Muscle of leg (tissue), 11 donors: ENCODE results near the gene ZSWIM5. TPM values are rescaled to one million over a fixed set of nuclear protein-coding genes. Genes with fewer than 3 reads are reported as not detected.
"Not testable (repeated sequence)": the region's sequence is repeated elsewhere in the genome, so short reads cannot be mapped to it uniquely, and the experiment has no call there.

ENCODE experiments used
- DNase-seq: peaks from one replicate; pipeline ENCODE4 v3.0.0; 2013
- H3K27ac ChIP-seq: one replicate; pipeline ENCODE4 v1.5.1; 2013; ENCODE audit warnings: mild to moderate bottlenecking, low read length, control low read depth
- H3K27me3 ChIP-seq: one replicate; pipeline ENCODE4 v1.6.1; 2013; ENCODE audit warnings: low read length; ENCODE audit not compliant: control insufficient read depth, insufficient read depth
- H3K36me3 ChIP-seq: one replicate; pipeline ENCODE4 v1.6.1; 2013; ENCODE audit warnings: low read length; ENCODE audit not compliant: control insufficient read depth, insufficient read depth
- H3K4me1 ChIP-seq: one replicate; pipeline ENCODE4 v1.6.1; 2013; ENCODE audit warnings: low read length; ENCODE audit not compliant: control insufficient read depth, insufficient read depth
- H3K4me3 ChIP-seq: one replicate; pipeline ENCODE4 v1.5.1; 2013; ENCODE audit warnings: low read length, control low read depth
- H3K9me3 ChIP-seq: replicated peaks from 2 replicates; pipeline ENCODE4 v1.6.1; 2013; ENCODE audit warnings: low read depth, low read length; ENCODE audit not compliant: control insufficient read depth
- WGBS: methylation state at CpG from one replicate; pipeline ENCODE4 v1.1.5; 2013; ENCODE audit warnings: missing lambda C conversion rate; ENCODE audit not compliant: insufficient coverage; 5-methylcytosine and 5-hydroxymethylcytosine counted together
- polyA plus RNA-seq, 8 donors: library from polyadenylated mRNA; unstranded; fragments of 120-200 nt; gene quantifications; one replicate each; pipeline versions ENCODE4 v1.2.1 to v1.2.3, GENCODE V29; 2013; ENCODE audit warnings: inconsistent platforms in 1 of 8, low replicate concordance in 1 of 8; ENCODE audit not compliant: insufficient read length in 8 of 8, insufficient read depth in 1 of 8
- total RNA-seq: library from RNA; stranded (reverse); fragments of 120-200 nt; gene quantifications from one replicate; pipeline ENCODE4 v1.2.4, GENCODE V29; 2013

The ZSWIM5 gene
- total and polyA plus RNA-seq, 9 donors, result 0.25 to 1.0 (median 0.47) TPM

- no peaks in the 10 kb centered on the region for H3K27me3 ChIP-seq
- WGBS, result 60% methylated on average over 1 of the region's 3 CpGs
- DNase-seq, result no peak
- no peaks in the 10 kb centered on the region for H3K9me3 ChIP-seq
- H3K27ac ChIP-seq, result no peak overlapping the region
- H3K4me3 ChIP-seq, result no peak overlapping the region
- H3K36me3 ChIP-seq, result peaks cover 23% of the 10 kb centered on the region
- H3K4me1 ChIP-seq, result no peaks in the 10 kb centered on the region
Observed at GRCh38 chr1:44999232-44999631, 207.2 kb downstream of the ZSWIM5 start.

- Histone ChIP-seq H3K4me1 (no peaks in the 10 kb centered on the region), H3K4me3 (no peak overlapping the region), H3K27ac (no peak overlapping the region), H3K27me3 (no peaks in the 10 kb centered on the region), H3K9me3 (no peaks in the 10 kb centered on the region), H3K36me3 (no peaks in the 10 kb centered on the region)
- DNase-seq, result no peak
- 90% methylated on average over 5 of the region's 7 CpGs for WGBS
Observed at GRCh38 chr1:44995467-44996238, 210.8 kb downstream of the ZSWIM5 start.

GRCh38 chr1:44994309-44994898 lies 212.0 kb downstream of the ZSWIM5 start:
- Histone ChIP-seq H3K36me3 (no peaks in the 10 kb centered on the region), H3K27me3 (no peaks in the 10 kb centered on the region), H3K9me3 (no peaks in the 10 kb centered on the region), H3K4me1 (no peaks in the 10 kb centered on the region), H3K4me3 (no peak overlapping the region), H3K27ac (no peak overlapping the region)
- WGBS, result 57% methylated on average over 4 of the region's 7 CpGs
- DNase-seq, result peak; percentile 74

- Histone ChIP-seq H3K4me1 (peaks cover 13% of the 10 kb centered on the region), H3K27me3 (no peaks in the 10 kb centered on the region), H3K9me3 (no peaks in the 10 kb centered on the region), H3K27ac (no peak overlapping the region), H3K36me3 (no peaks in the 10 kb centered on the region), H3K4me3 (no peak overlapping the region)
- WGBS, result 85% methylated on average over 16 of the region's 24 CpGs
- DNase-seq, result no peak
Observed at GRCh38 chr1:44988531-44989156, 217.8 kb downstream of the ZSWIM5 start.

GRCh38 chr1:44985747-44986359 lies 220.6 kb downstream of the ZSWIM5 start:
- DNase-seq, result no peak
- H3K27ac ChIP-seq, result peak overlapping the region; percentile 72
- H3K36me3 ChIP-seq, result peaks cover under 1% of the 10 kb centered on the region
- peaks cover 13% of the 10 kb centered on the region for H3K4me1 ChIP-seq
- WGBS, result 2% methylated on average over 11 of the region's 19 CpGs
- H3K9me3 ChIP-seq, result no peaks in the 10 kb centered on the region
- H3K4me3 ChIP-seq, result peak overlapping the region; percentile 98
- H3K27me3 ChIP-seq, result no peaks in the 10 kb centered on the region

- not testable (repeated sequence) for H3K4me1 ChIP-seq, H3K4me3 ChIP-seq, H3K27ac ChIP-seq, H3K9me3 ChIP-seq, H3K27me3 ChIP-seq, DNase-seq
- peaks cover 37% of the 10 kb centered on the region for H3K36me3 ChIP-seq
- 100% methylated on average over 2 of the region's 4 CpGs for WGBS
Observed at GRCh38 chr1:44977372-44977771, 229.0 kb downstream of the ZSWIM5 start.

GRCh38 chr1:44976252-44976651 lies 230.2 kb downstream of the ZSWIM5 start:
- Histone ChIP-seq H3K27me3 (no peaks in the 10 kb centered on the region), H3K4me3 (no peak overlapping the region), H3K27ac (no peak overlapping the region), H3K4me1 (no peaks in the 10 kb centered on the region), H3K9me3 (no peaks in the 10 kb centered on the region), H3K36me3 (peaks cover 37% of the 10 kb centered on the region)
- no CpG with 5 or more reads among the region's 2 CpGs for WGBS
- DNase-seq, result no peak

- H3K4me3 ChIP-seq, result no peak overlapping the region
- peaks cover 31% of the 10 kb centered on the region for H3K36me3 ChIP-seq
- H3K27me3 ChIP-seq, result no peaks in the 10 kb centered on the region
- no peaks in the 10 kb centered on the region for H3K4me1 ChIP-seq
- H3K27ac ChIP-seq, result no peak overlapping the region
- H3K9me3 ChIP-seq, result no peaks in the 10 kb centered on the region
- WGBS, result no CpG with 5 or more reads among the region's 1 CpG
- DNase-seq, result no peak
Observed at GRCh38 chr1:44973645-44974044, 232.8 kb downstream of the ZSWIM5 start.

GRCh38 chr1:44970317-44970716 lies 236.1 kb downstream of the ZSWIM5 start:
- no peak for DNase-seq
- 20% methylated on average over 1 of the region's 4 CpGs for WGBS
- no peaks in the 10 kb centered on the region for H3K9me3 ChIP-seq
- no peaks in the 10 kb centered on the region for H3K4me1 ChIP-seq
- no peaks in the 10 kb centered on the region for H3K27me3 ChIP-seq
- H3K36me3 ChIP-seq, result peaks cover 17% of the 10 kb centered on the region
- no peak overlapping the region for H3K27ac ChIP-seq
- no peak overlapping the region for H3K4me3 ChIP-seq
